ENCODE measurements around the gene N4BP3. TPM values are rescaled to one million over a fixed set of nuclear protein-coding genes. Genes with fewer than 3 reads are reported as not detected.

Gene N4BP3, protein sequence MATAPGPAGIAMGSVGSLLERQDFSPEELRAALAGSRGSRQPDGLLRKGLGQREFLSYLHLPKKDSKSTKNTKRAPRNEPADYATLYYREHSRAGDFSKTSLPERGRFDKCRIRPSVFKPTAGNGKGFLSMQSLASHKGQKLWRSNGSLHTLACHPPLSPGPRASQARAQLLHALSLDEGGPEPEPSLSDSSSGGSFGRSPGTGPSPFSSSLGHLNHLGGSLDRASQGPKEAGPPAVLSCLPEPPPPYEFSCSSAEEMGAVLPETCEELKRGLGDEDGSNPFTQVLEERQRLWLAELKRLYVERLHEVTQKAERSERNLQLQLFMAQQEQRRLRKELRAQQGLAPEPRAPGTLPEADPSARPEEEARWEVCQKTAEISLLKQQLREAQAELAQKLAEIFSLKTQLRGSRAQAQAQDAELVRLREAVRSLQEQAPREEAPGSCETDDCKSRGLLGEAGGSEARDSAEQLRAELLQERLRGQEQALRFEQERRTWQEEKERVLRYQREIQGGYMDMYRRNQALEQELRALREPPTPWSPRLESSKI
- total RNA-seq: under 0.01 TPM in 2 replicates

DNA sequence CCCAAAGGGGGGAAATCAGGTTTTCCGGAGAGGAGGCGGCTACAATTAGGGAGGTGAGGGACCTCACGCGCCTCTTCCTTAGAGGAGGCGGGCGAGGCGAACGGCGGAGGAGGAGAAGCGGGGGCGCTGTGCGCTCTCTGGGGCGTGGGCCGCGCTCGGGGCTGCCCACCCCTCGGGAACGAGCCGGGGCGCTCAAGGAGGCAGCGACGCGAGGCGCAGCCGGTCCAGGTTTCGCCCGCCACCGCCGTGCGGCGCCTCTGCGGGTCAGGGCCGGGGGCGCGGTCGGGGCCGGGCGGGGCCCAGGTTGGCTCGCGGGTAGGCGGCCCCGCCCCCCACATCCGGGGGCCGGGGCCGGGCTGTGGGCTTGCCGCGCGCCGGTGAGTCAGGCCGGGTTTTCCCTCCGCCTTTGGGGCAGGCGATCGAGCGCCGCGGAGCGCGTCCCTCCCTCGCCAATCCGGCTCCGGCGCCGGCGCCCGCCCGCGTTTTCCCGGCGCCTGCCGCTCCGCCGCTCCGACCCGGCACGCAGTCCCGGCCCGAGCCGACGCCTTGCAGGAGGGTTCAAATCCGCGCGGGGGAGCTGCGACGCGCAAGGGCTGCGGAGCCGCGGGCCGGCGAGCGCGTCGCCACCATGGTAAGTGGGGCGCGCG is at the start of gene N4BP3:
N4BP3 (plus strand) TSS at position 392 of the 647 bp plus-strand sequence. CDS start 6,052 bp downstream, outside the sequence.

DNA sequence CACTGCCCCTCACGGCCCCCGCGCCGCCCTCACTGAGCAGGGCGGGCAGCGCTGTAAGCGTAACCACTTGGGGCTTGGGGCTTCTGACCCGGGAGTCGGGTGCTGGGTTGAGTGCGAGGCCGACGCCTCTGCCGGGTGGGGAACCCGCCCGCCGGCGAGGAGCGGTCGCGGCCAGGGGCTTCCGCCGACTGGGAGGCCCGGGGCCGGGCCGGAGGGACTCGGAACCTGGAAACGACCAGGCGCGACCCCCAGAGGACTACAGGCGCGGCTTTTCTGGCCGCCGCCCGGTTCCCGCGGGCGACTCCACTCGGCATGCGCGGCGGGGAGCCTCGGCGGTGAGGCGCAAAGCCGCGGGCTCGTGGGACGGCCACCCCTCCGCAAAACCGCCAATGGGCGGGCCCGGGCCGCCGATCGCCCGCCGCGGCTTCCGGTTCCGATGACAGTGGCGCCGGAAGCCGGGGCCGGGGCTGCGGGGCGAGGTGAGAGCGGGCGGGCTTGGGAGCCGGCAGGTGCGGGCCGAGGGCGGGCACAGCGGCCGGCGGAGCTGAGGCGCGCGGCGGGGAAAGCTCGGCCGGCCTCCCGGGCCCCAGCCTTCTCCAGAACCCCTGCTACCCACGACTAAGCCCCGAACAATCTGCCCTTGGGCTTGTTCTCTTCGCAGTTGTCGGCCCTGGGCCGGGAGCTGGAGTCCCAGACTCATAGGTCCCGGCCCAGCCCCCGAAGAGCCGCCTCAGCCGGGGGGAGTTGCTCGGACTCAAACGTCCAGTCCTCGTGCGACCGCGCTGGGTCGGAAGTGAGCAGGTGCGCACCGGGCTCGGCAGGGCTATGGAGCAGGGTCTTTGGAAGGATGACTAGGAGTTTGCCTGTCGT is 17.5 kb downstream of the N4BP3 start, which contains the start of gene RMND5B:
RMND5B (plus strand) TSS at position 439 of the 870 bp plus-strand sequence. CDS start 7,106 bp downstream, outside the sequence.

DNA sequence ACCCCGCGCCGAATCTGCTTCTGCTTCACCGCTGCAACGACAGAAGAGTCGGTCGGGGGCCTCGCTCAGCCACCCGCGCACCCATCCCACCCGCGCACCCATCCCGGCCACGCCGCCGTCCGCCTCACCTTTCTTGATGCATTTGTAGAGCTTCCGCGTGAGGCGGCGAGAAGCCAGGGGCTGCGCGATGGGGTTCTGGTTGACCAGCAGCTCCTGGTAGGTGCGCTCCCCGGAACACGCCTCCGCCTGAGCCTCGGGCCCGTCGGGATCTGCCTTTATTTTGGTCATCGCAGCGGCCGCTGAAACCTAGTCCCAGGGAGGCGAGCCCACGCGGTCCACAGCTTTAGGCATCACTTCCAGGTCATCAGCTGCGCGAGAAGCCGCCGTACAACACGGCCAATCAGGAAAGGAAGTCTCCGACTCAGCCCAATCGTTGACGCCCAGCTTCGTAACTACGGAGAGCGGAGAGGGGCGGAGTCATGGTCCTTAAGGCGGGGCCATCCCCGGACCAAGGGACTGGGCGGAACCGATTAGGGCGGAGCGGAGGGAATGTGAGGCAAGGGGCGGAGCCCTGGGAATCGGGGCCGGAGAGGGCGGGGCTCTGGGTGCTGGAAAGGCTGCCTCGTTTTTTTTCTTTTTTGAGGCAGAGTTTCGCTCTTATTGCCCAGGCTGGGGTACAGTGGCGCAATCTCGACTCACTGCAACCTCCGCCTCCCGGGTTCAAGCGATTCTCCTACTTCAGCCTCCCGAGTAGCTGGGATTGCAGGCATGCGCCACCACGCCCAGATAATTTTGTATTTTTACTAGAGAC is 40.4 kb downstream of the N4BP3 start, which contains the start of gene NHP2:
NHP2 (minus strand) TSS at position 356 of the 811 bp plus-strand sequence; CDS start at position 288, 68 bp downstream.

Other genes starting within 250 kb of the N4BP3 start
- gene PROP1, start 117.3 kb upstream of the N4BP3 start, total RNA-seq: not detected in 2 replicates
- 13.2 and 19.9 TPM in 2 replicates for gene RMND5B, start 17.5 kb downstream of the N4BP3 start, total RNA-seq
- gene NHP2, start 40.4 kb downstream of the N4BP3 start, total RNA-seq: 144 and 148 TPM in 2 replicates
- not detected in 2 replicates for gene GMCL2, start 73.8 kb downstream of the N4BP3 start, total RNA-seq
- gene HNRNPAB, start 91.0 kb downstream of the N4BP3 start, total RNA-seq: 59.9 and 91.9 TPM in 2 replicates
- 42.2 and 48.9 TPM in 2 replicates for gene PHYKPL, start 119.3 kb downstream of the N4BP3 start, total RNA-seq